HFFc6 (cell line): Measurements from ENCODE around the gene CDKL1. TPM values are rescaled to one million over a fixed set of nuclear protein-coding genes. Genes with fewer than 3 reads are reported as not detected.

ENCODE experiments used
- DNase-seq: peaks from one replicate; pipeline ENCODE4 v3.0.0-alpha.2; 2018
- H3K27ac Mint-ChIP-seq: 2 replicates; pipeline ENCODE4 v1.8.0; 2020; ENCODE audit warnings: mild to moderate bottlenecking, mixed read lengths
- H3K27me3 Mint-ChIP-seq: 2 replicates; pipeline ENCODE4 v1.8.0; 2021; ENCODE audit warnings: mild to moderate bottlenecking, moderate library complexity, mixed read lengths; ENCODE audit not compliant: insufficient read depth
- H3K36me3 Mint-ChIP-seq: 2 replicates; pipeline ENCODE4 v1.8.0; 2021; ENCODE audit warnings: low read depth, mixed read lengths
- H3K4me1 Mint-ChIP-seq: 2 replicates; pipeline ENCODE4 v1.8.0; 2020; ENCODE audit warnings: low read depth, mixed read lengths
- H3K4me3 Mint-ChIP-seq: 2 replicates; pipeline ENCODE4 v1.8.0; 2020; ENCODE audit warnings: mild to moderate bottlenecking, moderate library complexity, mixed read lengths
- H3K9me3 Mint-ChIP-seq: 2 replicates; pipeline ENCODE4 v1.8.0; 2020; ENCODE audit warnings: mild to moderate bottlenecking, mixed read lengths
- total RNA-seq, 6 experiments: library from RNA; stranded (reverse); fragmentation: NEBNext Ultra II Directional; extraction: Animal tissue kit (Norgen Biotek cat#: 25700); gene quantifications; 2 replicates in 1 of 6; 3 replicates in 5 of 6; pipeline ENCODE4 v1.2.3, GENCODE V29; 2021
- TF ChIP-seq, protein P1 (sequence below): fragments of 200-600 bp; sonication (generic); IDR thresholded peaks from 2 replicates; pipeline ENCODE4 v1.5.0; 2021; ENCODE audit warnings: antibody characterized with exemption, mild to moderate bottlenecking

CDKL1 gene
- total RNA-seq, 6 experiments from 2014 or later, result 4.4 to 8.0 (median 6.2) TPM

DNA sequence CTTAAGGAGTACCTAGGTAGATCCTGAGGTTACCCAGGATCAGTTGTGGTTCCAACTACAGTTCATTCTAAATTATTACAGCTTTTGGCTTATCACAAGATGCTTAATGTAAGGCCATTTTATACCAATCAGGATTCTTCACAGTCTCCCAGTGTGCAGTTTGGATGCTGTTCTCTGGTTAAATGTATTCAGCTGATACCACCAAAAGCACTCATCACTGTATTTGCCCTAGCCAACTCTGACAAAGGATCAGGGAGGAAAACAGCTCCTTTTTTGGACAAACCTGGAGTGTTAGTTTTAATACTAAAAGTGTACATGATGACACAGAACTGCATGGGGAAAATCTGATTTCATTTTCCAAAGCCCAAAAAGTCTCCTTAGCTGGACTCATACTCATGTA is 65.1 kb downstream of the CDKL1 start:
- H3K36me3 Mint-ChIP-seq, result no peaks in the 10 kb centered on the region
- no peak overlapping the region for H3K27ac Mint-ChIP-seq
- H3K4me3 Mint-ChIP-seq, result no peak overlapping the region
- no peaks in the 10 kb centered on the region for H3K27me3 Mint-ChIP-seq
- no peak for DNase-seq
- peaks cover 28% of the 10 kb centered on the region for H3K4me1 Mint-ChIP-seq
- no peaks in the 10 kb centered on the region for H3K9me3 Mint-ChIP-seq
- TF ChIP-seq, protein P1, sequence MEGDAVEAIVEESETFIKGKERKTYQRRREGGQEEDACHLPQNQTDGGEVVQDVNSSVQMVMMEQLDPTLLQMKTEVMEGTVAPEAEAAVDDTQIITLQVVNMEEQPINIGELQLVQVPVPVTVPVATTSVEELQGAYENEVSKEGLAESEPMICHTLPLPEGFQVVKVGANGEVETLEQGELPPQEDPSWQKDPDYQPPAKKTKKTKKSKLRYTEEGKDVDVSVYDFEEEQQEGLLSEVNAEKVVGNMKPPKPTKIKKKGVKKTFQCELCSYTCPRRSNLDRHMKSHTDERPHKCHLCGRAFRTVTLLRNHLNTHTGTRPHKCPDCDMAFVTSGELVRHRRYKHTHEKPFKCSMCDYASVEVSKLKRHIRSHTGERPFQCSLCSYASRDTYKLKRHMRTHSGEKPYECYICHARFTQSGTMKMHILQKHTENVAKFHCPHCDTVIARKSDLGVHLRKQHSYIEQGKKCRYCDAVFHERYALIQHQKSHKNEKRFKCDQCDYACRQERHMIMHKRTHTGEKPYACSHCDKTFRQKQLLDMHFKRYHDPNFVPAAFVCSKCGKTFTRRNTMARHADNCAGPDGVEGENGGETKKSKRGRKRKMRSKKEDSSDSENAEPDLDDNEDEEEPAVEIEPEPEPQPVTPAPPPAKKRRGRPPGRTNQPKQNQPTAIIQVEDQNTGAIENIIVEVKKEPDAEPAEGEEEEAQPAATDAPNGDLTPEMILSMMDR, result no peak

DNA sequence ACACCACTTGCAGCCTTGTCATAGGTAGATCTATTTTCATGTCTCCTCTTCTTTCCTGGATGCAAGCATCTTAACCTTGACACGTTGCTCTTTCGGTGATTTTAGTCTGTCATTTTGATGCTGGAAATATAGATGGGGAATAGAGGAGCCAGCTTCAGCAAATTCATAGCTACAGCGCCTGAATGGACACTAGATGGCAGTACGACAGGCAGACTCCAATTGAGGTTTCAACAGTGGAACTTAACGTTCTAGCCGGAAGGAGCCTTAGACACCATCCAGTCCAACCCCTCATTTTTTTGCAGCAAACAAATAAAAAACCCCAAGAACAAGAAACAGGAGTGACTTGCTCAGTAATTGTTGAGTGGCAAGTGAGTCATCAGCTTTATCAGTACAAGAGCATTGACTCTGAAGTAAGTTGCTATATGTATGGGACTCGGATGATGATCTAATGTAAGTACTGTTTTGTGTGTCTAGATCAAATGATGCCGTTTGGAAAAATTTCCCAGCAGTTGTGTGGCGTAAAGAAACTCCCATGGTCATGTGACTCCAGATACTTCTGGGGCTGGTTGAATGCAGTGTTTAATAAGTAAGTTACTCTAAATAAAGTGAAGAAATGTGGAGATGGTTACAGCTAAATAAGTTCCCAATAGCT is 75.5 kb downstream of the CDKL1 start:
- peak; percentile 97 for DNase-seq
- Mint-ChIP-seq H3K4me3 (no peak overlapping the region), H3K9me3 (no peaks in the 10 kb centered on the region), H3K4me1 (peaks cover 10% of the 10 kb centered on the region; the same call in 1 of the 2 replicates), H3K36me3 (peaks cover 8% of the 10 kb centered on the region), H3K27me3 (no peaks in the 10 kb centered on the region; the same call in 1 of the 2 replicates), H3K27ac (no peak overlapping the region)
- TF ChIP-seq, protein P1, result peak; percentile 92

DNA sequence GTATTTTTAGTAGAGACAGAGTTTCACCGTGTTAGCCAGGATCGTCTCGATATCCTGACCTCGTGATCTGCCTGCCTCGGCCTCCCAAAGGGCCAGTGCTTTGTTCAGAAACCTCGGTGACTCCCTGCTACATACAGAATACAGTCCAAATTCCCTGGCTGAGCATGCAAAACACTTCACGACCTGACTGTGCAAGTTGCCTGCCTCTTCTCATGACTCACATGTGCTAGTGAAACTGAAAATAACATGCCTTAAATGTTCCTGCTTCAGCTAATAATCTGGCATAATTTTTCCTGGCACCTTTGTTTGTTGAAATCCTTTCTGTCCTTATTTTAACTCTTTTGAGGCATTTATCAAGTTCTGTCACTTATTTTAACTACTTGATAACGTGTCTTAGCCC is 76.4 kb downstream of the CDKL1 start:
- no peaks in the 10 kb centered on the region; the same call in 1 of the 2 replicates for H3K27me3 Mint-ChIP-seq
- TF ChIP-seq, protein P1, result no peak
- no peak overlapping the region for H3K27ac Mint-ChIP-seq
- no peak overlapping the region for H3K4me3 Mint-ChIP-seq
- peak; percentile 30 for DNase-seq
- H3K36me3 Mint-ChIP-seq, result peaks cover 9% of the 10 kb centered on the region; the same call in 1 of the 2 replicates
- H3K4me1 Mint-ChIP-seq, result peaks cover 10% of the 10 kb centered on the region; the same call in 1 of the 2 replicates
- H3K9me3 Mint-ChIP-seq, result no peaks in the 10 kb centered on the region

DNA sequence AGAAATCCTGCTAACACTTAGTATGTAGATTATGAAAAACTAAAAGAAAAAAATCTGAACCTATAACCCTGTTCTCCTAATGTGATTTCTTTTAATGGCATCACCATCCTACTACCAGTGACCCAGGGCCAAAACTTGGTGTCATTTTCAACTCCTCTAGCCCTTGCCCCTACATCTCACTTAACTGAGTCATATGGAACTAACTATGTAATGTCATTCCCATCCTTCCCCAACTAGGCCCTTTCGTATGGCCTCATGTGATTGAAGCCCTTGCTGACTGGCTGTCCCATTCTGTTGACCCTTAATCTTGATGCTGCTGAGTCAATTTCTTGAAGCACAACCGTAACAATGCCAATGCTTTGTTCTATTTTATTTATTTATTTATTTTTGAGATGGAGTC is 77.0 kb downstream of the CDKL1 start:
- peaks cover 10% of the 10 kb centered on the region; the same call in 1 of the 2 replicates for H3K4me1 Mint-ChIP-seq
- no peak overlapping the region for H3K4me3 Mint-ChIP-seq
- H3K9me3 Mint-ChIP-seq, result no peaks in the 10 kb centered on the region
- DNase-seq, result no peak
- TF ChIP-seq, protein P1, result no peak
- 0 out of 2 replicates have a peak overlapping the region, but pooled peaks have one; percentile 0 for H3K27ac Mint-ChIP-seq
- peaks cover 9% of the 10 kb centered on the region; the same call in 1 of the 2 replicates for H3K36me3 Mint-ChIP-seq
- H3K27me3 Mint-ChIP-seq, result no peaks in the 10 kb centered on the region; the same call in 1 of the 2 replicates

DNA sequence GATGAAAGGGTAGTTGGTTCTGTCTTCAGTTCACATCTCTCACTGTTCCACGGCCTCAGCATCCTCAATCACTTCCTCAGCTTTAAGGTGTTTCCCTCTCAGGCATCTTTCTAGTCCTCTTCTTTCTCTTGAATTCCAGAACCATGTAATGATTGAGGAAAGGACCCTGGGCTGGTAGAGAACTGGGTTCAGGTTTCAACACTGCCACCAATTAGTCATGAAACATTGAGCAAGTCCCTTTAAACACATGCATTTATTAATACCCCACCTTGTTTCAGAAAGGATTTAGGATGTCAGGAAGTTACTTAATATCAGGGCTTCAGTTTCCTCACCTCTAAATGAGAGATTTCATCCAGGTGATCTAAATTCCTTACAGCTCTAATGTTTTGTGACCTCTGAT is 77.4 kb downstream of the CDKL1 start:
- H3K27ac Mint-ChIP-seq, result no peak overlapping the region
- H3K36me3 Mint-ChIP-seq, result peaks cover 12% of the 10 kb centered on the region
- H3K27me3 Mint-ChIP-seq, result no peaks in the 10 kb centered on the region
- H3K4me3 Mint-ChIP-seq, result no peak overlapping the region
- TF ChIP-seq, protein P1, result no peak
- peaks cover 10% of the 10 kb centered on the region; the same call in 1 of the 2 replicates for H3K4me1 Mint-ChIP-seq
- H3K9me3 Mint-ChIP-seq, result no peaks in the 10 kb centered on the region
- peak; percentile 29 for DNase-seq
